Kidney glomerular epithelial cell (primary cell): Measurements from ENCODE around the gene HDAC10.

ENCODE experiments used
- DNase-seq: peaks from one replicate; lab custom pipeline; 2025; lab: John Stamatoyannopoulos, UW

The HDAC10 gene

GRCh38 chr22:50201191-50202129 lies 49.6 kb downstream of the HDAC10 start:
- no peak for DNase-seq

- DNase-seq, result peak; percentile 54
Measured at GRCh38 chr22:50200461-50201190, 50.4 kb downstream of the HDAC10 start, which contains the start of gene SELENOO. Gene SELENOO, plus strand, starts transcription at chr22:50201011. Its CDS starts 26 bp downstream, at chr22:50201037.

- DNase-seq, result no peak
Measured at GRCh38 chr22:50199829-50200460, 51.1 kb downstream of the HDAC10 start.

DNA sequence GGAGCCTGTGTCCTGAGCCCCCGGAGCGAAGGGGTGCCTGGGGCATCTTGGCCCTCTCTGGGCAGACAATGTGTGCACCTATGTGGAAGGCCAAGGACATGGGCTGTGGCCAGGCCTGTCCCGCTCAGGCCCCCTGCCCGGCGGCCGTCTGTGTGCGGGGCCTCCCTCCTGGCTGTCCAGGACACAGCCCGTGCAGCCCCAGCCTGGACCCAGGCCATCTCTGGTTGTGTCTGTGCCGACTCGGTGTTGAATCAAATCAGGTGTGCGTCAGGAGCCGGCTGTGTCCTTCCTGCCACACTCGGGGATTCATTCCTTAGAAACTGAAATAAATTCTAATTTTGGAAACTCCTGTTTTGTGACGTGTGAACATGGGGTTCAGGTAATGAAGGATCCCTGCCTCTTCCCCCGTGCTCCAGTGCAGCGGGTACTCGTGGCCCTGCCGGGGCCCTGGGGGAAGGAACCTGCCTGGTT lies 51.8 kb downstream of the HDAC10 start:
- DNase-seq, result no peak

- no peak for DNase-seq
Measured at GRCh38 chr22:50198624-50199017, 52.4 kb downstream of the HDAC10 start.

DNA sequence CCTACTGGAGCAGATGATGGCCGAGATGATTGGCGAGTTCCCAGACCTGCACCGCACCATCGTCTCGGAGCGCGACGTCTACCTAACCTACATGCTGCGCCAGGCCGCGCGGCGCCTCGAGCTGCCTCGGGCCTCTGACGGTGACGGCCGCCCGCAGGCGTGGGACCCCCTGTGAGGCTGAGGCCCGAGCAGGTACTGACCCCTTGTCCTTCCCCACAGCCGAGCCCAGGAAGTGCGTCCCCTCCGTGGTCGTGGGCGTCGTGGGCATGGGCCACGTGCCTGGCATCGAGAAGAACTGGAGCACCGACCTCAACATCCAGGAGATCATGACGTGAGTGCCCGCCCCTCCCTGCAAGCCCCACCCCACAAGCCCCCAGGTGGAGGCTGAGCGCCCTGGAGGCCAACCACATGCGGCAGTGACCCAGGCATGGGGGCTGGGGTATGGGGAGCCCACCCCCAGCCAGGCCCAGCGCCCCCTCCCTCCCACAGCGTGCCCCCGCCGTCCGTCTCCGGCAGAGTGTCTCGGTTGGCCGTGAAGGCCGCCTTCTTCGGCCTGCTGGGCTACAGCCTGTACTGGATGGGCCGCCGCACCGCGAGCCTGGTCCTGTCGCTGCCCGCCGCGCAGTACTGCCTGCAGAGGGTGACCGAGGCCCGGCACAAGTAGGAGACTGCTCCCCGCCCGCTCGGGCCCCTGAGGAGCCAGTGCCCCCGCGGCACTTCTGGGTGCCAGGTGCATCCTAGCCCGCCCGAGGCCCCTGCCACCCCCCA lies 53.0 kb downstream of the HDAC10 start:
- no peak for DNase-seq

DNA sequence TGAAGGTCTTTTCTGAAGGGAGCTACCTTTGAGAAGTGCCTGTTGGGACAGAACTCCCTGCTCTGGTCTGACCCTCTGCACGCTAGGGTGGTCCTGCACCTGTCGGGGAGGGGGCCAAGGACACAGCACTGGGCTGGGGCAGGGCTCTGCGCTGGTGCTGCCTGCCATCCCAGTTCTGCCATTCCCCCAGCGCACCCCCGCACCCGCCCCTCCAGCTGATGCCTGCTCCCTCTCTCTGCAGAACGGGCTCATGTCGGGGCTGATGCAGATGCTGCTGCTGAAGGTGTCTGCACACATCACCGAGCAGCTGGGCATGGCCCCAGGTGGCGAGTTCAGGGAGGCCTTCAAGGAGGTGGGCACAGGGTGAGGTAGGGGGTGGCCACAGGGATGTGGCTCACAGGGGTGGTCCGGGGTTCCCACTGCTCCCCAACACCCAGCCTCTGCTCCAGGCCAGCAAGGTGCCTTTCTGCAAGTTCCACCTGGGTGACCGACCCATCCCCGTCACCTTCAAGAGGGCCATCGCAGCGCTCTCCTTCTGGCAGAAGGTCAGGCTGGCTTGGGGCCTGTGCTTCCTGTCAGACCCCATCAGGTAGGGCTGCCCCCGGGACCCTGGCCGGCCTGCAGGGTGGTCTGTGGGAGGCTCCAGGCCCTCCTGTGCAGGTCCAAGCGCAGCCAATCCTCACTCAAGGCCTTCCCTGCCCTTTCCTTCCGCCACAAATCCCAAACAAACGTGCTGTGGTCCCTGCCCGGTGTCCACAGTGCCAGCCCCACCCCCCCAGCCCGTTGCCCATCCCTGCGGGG lies 53.9 kb downstream of the HDAC10 start:
- no peak for DNase-seq

GRCh38 chr22:50196256-50196655 lies 54.8 kb downstream of the HDAC10 start:
- DNase-seq, result no peak
